G401 (cell line): Measurements from ENCODE around the gene FBXW10. TPM values are rescaled to one million over a fixed set of nuclear protein-coding genes. Genes with fewer than 3 reads are reported as not detected.
"Not testable (repeated sequence)": the region's sequence is repeated elsewhere in the genome, so short reads cannot be mapped to it uniquely, and the experiment has no call there.

Experiments
- DNase-seq: peaks from one replicate; pipeline ENCODE4 v3.0.0-alpha.2; 2015; ENCODE audit warnings: low spot score
- in situ Hi-C: cut with HindIII; loops from 2 replicates; pipeline ENCODE4 v1.10.0; 2016; ENCODE audit warnings: low sequenced_read_pairs, mixed read lengths
- total RNA-seq: library from RNA; depleted of rRNA; stranded (reverse); fragments of >200 nt; shearing (Covaris generic); gene quantifications from 2 replicates; pipeline ENCODE4 v1.2.3, GENCODE V29; 2014; rRNA removed

Gene FBXW10, protein sequence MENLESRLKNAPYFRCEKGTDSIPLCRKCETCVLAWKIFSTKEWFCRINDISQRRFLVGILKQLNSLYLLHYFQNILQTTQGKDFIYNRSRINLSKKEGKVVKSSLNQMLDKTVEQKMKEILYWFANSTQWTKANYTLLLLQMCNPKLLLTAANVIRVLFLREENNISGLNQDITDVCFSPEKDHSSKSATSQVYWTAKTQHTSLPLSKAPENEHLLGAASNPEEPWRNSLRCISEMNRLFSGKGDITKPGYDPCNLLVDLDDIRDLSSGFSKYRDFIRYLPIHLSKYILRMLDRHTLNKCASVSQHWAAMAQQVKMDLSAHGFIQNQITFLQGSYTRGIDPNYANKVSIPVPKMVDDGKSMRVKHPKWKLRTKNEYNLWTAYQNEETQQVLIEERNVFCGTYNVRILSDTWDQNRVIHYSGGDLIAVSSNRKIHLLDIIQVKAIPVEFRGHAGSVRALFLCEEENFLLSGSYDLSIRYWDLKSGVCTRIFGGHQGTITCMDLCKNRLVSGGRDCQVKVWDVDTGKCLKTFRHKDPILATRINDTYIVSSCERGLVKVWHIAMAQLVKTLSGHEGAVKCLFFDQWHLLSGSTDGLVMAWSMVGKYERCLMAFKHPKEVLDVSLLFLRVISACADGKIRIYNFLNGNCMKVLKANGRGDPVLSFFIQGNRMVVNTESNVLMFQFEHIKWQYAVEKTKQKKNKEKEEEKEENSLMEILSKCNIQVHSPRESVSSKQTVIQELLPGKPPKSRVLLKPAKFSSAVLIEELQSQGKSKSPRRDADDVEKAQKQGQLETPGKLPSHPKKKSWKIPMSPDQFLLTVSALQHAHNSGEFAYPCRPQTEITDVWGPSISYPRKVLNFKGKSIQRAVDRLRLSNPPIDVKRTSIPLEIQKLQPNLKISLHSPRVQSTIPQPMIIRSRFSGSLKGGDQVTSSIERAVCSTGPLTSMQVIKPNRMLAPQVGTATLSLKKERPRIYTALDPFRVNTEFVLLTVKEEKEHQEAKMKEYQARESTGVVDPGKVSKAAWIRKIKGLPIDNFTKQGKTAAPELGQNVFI
- total RNA-seq, result not detected in 2 replicates

DNA sequence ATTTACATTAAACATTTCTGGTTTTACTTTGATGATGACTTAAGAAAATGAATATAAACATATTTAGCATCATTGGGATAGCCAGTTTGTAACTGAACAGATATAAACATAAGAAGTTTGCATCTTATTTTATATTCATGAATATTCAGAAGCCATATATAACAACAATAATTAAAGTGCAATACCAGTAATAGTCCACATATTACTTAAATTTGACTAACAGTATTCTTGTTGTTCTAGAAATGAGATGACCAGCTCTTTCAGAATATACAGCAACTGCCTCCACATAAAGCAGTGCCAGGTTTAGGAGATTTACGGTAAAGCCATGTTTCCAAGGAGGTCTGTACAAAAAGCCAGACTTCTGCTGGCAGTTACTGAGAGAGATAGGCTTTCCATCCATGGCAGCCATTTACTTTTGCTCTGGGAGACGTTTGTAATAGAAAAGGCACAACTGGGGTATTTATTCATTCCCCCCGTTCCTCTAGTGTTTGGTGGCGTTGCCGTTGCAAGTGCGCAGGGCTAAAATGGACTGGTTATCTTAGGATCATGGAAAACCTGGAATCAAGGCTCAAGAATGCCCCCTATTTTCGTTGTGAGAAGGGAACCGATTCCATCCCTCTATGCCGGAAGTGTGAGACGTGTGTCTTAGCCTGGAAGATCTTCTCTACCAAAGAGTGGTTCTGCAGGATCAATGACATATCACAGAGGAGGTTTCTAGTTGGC is at the start of gene FBXW10:
TSS of gene FBXW10 (plus strand) at position 356 of the 723 bp plus-strand sequence. CDS start at position 547, 191 bp downstream.
- in situ Hi-C loops, result not testable (repeated sequence)
- DNase-seq, result peak; percentile 43

DNA sequence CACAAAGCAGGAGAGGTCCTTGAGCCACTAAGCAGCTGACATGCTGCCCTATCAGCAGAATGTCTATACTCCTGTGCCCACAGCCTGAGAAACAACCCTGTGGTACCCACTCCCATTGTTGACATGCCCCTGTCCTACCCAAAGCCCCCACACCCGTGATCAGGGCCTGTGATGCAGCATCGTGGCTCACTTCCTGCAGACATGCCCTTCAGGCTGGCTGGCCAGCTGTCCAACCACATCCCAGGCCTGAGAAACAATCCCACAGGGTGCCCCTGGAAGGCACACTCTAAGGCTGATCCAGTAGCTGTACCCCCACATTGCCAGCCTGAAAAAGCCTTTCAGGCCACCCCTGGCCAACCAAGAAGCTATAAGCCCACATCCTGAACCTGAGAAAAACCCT is 48.7 kb upstream of the FBXW10 start:
- in situ Hi-C loops, DNase-seq: not testable (repeated sequence)

DNA sequence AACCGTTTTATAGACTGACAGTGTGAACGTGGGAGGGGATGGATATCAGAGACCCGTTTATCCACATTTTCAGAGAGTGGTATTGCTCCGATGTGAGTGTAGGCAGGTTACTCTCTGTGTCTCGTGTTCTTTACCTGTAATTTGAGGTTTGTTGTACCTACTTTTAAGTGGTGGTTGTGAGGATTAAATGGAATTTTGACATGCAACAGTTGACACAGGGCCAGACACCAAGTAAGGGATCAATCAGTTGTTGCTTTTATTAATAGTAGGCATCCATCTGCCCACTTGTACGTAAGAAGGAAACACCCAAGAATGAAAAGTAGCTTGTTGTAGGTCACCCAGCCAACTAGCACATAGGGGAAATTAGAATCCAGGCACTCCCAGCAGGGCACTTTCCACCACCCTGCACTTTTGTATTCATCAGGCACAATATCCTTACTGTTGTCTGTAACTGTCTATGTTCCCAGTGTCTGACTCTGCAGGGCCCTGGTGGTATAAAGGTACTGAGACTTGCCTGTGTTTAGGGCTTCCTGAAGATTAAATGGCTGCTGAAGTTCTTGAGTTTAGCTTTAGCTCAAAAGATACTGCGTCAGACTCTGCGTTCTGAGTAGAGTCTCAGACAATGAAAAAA is 45.3 kb upstream of the FBXW10 start:
- DNase-seq, in situ Hi-C loops: not testable (repeated sequence)

DNA sequence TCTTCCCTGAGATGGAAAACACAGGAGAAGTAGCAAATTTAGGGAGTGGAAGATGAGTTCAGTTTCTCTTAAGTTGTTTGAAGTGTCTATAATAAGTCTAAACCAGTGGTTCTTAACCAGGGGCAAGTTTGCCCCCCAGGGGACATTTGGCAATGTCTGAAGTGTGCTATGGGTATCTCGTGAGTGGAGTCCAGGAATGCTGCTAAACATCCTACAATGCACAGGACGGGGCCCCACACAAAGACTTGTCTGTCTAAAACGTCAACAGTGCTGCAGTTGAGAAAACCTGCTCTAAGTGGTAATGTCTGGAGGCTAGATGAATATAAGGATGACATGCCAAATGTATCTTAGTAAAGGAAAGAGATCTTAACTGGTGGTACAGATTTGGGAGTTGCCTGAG is 37.9 kb upstream of the FBXW10 start:
- in situ Hi-C loops, DNase-seq: not testable (repeated sequence)

DNA sequence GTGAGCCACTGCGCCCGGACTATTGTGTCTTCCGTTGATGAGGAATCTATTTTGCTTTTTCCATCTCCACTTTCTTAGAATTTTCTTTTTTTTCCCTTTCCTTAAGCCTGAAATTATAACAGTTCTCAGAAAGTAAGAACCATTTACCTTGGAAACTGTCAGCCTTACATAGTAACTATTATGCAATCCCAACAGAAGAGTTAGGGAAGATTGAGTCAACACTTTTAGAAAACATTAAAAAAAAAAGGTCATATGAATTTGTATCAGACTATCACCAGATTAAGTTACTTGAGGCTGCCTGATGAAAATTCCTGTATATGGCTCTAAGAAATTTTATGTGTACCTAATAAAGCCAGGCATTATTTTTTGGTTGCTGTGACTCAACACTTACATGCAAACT is 35.6 kb upstream of the FBXW10 start:
- in situ Hi-C loops, DNase-seq: not testable (repeated sequence)

DNA sequence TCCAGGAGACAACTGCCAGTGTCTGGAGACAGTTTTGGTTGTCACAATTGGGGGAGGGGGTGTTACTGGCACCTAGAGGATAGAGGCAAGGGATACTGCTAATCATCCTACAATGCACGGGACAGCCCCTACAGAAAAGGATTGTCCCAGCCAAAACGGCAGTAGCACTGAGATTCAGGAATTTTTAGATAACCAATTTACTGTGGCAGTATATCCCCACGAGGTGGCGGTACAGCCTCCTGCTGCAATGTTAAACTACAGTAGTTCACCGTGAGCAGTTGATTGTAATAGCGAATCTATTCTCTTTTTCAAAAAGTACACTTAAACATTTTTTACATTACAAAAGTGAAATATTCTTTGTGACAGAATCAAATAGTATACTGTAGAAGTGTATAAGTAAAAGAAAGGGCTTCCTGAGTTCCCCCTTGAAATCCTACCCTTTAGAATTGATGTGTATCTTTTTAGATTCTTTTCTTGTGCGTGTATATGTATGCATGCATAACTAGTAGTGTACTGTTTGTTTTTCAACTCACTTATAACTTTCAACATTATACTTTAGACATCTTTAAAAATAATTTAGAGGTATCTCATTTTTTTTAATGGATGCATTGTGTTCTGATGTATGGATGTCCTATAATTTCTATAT is 31.4 kb upstream of the FBXW10 start:
- DNase-seq, result peak; percentile 83
- in situ Hi-C loops, result not testable (repeated sequence)

DNA sequence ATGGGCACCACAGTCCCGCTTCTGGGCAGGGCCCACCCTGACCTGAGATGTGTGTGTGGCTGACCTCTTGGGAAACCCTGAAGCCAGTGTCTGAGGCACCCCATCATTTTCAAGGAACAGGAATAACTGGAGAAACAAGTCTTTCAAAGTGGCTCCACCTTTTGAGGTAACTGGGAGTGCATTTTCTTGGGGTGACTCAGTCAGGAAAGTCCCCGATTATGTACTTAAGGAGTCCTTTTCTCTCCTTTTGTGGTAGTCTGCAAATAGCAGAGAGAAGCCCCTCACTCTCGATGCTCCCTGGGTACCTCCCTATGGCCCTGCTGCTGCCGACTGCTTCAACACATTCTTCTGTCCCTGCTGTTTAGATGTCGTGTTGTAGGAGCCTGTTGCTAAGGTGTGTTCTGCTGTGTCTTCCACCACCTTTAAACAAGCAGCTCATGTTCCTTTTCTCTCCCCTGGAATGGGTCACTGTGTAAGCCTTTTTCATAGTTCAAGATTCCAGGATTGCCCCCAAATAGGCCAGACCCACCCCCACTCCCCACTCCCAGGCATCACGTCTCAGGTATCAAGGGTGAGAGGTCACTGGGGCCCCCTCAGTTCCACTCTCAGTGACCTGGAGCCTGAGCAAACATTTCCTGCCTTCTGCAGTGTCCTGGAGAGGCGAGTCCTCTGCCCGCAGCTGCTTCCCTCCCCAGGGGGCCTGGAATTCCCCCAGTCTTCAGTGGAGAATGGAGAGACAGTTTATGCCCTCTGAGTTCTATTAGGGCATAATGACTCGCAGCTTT is 25.0 kb upstream of the FBXW10 start:
- in situ Hi-C loops, DNase-seq: not testable (repeated sequence)

DNA sequence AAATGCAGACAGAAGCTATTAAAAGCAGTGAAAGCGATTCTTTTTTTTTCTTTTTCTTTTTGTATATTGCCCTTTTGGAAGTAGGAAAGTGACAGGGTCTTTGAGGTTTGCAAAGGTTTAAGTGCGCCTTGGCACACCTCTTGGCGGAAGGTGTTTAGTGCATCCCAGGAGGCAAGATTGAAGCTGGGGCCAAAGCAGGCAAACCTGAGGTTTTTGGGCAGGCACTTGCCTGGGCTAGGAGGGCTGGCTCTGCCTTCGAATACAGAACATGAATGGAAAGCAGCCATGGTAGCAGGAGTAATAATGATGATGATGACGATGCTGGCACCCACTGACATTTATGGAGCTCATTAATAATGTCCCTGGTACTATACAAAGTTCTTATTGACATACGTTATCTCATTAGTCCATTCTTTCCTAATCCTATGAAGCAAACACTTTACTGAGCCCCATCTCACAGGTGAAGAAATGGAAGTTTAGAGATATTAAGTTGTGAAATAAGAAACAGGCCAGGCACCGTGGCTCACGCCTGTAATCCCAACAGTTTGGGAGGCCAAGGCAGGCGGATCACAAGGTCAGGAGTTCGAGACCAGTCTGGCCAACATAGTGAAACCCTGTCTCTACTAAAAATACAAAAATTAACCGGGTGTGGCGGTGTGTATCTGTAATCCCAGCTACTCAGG is 24.3 kb upstream of the FBXW10 start:
- DNase-seq, in situ Hi-C loops: not testable (repeated sequence)

DNA sequence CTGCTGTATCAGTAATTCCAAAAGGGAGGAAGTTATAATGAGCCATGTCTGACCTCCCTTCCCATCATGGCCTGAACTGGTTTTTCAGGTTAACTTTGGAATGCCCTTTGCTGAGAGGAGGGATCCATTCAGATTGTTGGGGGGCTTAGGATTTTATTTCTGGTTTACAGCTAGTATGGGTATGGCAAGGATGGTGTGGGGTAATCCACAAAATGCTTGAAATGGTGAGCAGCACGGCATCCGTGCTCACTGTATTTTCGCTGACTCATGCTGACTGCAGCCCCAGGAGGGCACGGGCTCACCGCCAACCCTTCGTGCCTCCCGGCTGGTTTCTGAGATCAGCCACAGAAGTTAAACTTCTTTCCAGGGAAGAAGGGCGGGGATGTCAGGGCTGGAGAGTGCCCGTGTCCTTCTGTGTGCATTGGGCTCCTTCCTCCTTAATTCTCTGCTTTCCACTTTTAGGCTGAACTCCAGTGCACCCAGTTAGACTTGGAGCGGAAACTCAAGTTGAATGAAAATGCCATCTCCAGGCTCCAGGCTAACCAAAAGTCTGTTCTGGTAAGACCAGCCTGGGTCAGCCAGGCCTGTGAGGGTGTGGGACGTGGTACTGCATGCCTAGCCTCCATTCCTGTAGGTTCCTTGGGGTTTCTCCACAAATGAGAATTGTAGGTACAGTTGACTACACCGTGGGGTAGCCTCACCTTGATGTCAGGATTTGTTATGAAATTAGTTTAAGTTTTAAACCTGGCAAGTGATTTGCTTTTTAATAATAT is 21.9 kb upstream of the FBXW10 start:
- DNase-seq, in situ Hi-C loops: not testable (repeated sequence)

DNA sequence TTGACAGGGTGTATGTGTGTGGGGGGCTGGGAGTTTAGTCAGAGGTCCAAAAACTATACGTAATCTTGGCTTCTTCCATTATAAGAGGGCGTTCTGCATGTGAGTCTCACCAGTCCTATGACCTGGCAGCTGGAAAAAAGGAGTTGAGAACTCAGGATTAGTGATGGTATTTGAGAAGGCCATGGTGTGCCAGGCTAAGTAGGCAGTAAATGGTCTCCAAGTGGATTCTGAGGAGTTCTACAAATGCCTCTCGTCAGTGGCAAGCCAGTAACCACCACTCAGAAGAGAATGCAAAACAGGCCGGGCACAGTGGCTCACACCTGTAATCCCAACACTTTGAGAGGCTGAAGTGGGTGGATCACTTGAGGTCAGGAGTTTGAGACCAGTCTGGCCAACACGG is 21.2 kb upstream of the FBXW10 start:
- in situ Hi-C loops, result not testable (repeated sequence)

DNA sequence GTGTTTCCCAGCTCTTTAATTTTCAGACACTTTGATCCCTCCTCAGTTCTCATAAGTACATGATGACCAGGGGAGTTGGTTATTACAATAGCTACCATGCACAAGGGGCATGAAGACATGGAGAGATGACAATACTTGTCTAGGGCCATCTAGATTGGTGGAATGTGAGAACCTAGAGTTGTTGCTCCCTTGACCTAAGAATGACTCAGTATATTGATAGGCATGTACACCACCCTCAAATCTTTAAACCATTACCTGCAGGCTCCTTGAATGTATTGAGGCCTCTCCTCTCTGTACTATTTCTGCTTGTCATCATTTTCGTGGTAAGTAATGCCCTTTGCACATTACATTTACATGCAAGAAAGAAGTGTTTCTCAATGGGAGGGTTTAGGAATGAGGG is 20.3 kb upstream of the FBXW10 start:
- in situ Hi-C loops, result not testable (repeated sequence)

More for the DNA sequence above, 21.2 kb upstream of the FBXW10 start:
- not testable (repeated sequence) for DNase-seq

DNA sequence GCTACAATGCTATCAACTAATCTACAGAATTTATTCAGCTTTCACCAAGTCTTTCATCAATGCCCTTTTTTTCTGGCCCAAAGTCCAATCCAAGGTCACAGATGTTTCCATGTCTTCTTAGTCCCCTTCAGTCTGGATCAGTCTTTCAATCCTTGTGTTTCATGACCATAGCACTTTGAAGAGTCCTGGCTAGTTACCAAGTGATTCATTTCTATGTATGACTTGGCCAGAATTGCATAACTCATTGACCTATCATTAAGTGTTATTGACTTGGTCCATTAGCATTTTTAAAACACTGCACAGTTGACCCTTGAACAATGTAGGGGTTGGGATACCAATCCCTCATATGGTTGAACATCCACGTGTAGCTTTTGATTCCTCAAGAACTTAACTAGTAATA is 11.4 kb upstream of the FBXW10 start:
- in situ Hi-C loops, DNase-seq: not testable (repeated sequence)

More for the DNA sequence above, 20.3 kb upstream of the FBXW10 start:
- not testable (repeated sequence) for DNase-seq

DNA sequence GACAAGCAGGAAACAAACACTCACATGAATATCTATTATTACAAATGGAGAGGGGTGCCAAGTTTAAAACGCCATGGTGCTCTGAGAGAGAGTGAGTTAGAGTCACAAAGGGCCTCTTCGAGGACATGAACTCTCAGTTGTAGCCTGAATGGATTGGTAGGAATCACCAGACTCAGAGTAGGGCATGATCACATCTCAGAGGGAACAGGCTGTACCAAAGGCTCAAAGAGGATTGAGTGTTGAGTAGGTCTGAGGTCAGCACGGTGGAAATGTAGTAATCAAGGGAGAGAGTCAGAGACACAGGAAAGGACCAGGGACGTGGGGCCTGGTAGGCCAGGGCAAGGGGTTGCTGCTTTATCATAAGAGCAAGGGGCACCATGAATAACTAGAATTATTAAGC is 10.5 kb upstream of the FBXW10 start:
- in situ Hi-C loops, DNase-seq: not testable (repeated sequence)

DNA sequence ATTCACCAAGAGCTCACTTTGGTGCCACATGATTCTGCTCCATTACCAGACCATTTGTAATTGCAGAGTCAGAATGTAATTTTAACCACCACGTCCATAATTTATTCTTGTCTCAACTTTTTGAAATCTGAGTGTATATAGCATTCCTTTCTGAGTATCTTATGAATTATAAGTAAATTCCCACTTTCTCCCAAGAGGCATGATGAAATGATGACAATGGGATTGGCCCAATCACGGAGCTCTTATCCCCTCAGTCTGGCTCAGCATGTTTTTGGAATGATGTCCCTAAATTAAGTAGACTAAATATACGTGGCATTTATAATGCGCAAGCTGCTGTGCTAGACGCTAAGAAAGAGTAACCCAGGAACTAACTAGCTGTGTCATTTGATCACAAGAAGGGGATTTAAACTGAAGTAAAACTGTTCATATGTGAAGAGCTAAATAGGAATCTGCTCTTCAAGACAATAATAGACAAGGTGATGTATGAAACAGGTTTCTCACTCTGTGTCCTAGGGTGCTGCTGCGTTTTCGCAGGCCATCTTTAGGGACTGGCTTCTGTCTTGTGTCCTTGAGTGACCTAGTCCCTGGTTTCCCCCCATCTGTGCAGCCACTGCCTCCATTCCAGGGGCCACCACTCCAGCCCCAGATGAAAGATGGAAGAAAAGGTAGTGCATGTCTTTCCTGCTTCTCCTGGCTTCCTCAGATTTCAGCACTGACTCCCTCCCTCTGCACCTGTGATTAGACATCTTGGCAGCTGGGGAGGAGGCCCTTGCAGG is 4.0 kb upstream of the FBXW10 start:
- peak; percentile 74 for DNase-seq
- in situ Hi-C loops, result not testable (repeated sequence)

DNA sequence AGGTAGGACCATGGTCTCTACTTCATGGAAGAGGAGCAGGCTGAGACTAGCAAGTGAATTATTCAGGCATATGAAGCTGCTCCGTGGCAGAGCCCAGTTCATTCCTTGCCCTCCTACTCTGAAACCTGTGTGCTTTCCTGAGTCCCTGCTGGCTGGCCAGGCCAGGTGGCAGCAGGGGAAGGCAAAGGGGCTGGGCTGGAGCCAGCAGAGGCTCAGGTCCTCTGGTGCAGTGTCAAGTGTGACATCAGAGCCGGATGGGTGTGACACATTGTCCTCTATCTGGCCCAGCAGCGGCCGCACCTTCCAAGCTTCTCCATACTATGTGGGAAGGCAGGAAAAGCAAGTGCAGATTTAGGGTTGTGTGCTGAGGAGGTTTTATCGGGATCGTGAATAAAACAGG is 2.6 kb upstream of the FBXW10 start:
- in situ Hi-C loops, result not testable (repeated sequence)

More for the DNA sequence above, 2.6 kb upstream of the FBXW10 start:
- peak; percentile 86 for DNase-seq
